A549 (cell line): ENCODE data around the gene KLHL6. TPM values are rescaled to one million over a fixed set of nuclear protein-coding genes. Genes with fewer than 3 reads are reported as not detected.
A peak's percentile ranks its signal among the peaks of the same experiment; 100 is the strongest.

ENCODE experiments used
- ATAC-seq, 2 experiments: fragments of 200-7000 bp in 1 of 2; fragments of >200 bp in 1 of 2; cut with Nextera tagmentation in 1 of 2; cut with Tn5 transposase in 1 of 2; 3 replicates each; pipeline versions ENCODE4 v1.8.0 to v1.9.1; 2018 to 2020; ENCODE audit warnings: mild to moderate bottlenecking in 1 of 2, moderate library complexity in 1 of 2
- CTCF ChIA-PET: fragments of 300-600 bp; sonication (Branson Sonifier 250); formaldehyde crosslinking; extraction: SDS; loops from one replicate; lab custom pipeline; 2021; ENCODE audit warnings: antibody characterized with exemption, inconsistent platforms; lab: Yijun Ruan, JAX
- POLR2A ChIA-PET: fragments of 350-600 bp; formaldehyde crosslinking; extraction: SDS; loops from one replicate; lab custom pipeline; 2021; ENCODE audit warnings: antibody characterized with exemption, inconsistent platforms; lab: Yijun Ruan, JAX
- DNase-seq, 2 experiments: peaks; one replicate each; pipeline versions ENCODE4 v3.0.0 to v3.0.0-alpha.2; 2011 to 2016; ENCODE audit warnings: low read depth in 1 of 2, low spot score in 1 of 2
- FAIRE-seq: peaks from 2 replicates; lab custom pipeline; 2011; peaks lifted over from hg19 to GRCh38; lab: Jason Lieb, UNC
- H3K27ac ChIP-seq, 2 experiments: fragments of >200 bp; sonication (Bioruptor Twin); formaldehyde crosslinking; 3 replicates each; pipeline ENCODE4 v1.5.1; 2016 to 2017
- H3K4me1 ChIP-seq: fragments of >200 bp; sonication (Bioruptor Twin); formaldehyde crosslinking; 3 replicates; pipeline ENCODE4 v1.6.1; 2016
- H3K4me2 ChIP-seq: fragments of >200 bp; sonication (Bioruptor Twin); formaldehyde crosslinking; 3 replicates; pipeline ENCODE4 v1.6.1; 2016
- H3K4me3 ChIP-seq: fragments of >200 bp; sonication (Bioruptor Twin); formaldehyde crosslinking; 3 replicates; pipeline ENCODE4 v1.5.1; 2016
- H3K9me3 ChIP-seq: fragments of >200 bp; sonication (Bioruptor Twin); formaldehyde crosslinking; 3 replicates; pipeline ENCODE4 v1.6.1; 2016
- CBX8 ChIP-seq: fragments of 200-600 bp; sonication (generic); IDR thresholded peaks from 2 replicates; pipeline ENCODE4 v1.6.1; 2016
- CHD2 ChIP-seq: fragments of 150-350 bp; IDR thresholded peaks from 2 replicates; pipeline ENCODE4 v1.6.1; 2014; ENCODE audit warnings: low read length; ENCODE audit not compliant: partially characterized antibody
- EP300 ChIP-seq, 2 experiments: fragments of >200 bp; sonication (Bioruptor Twin); formaldehyde crosslinking; IDR thresholded peaks; 2 replicates in 1 of 2; 3 replicates in 1 of 2; pipeline ENCODE4 v1.6.1; 2016 to 2017
- FOSL2 ChIP-seq, 2 experiments: fragments of 450-650 bp in 1 of 2; fragments of >200 bp in 1 of 2; sonication (Bioruptor Twin) in 1 of 2; formaldehyde crosslinking; IDR thresholded peaks; 2 replicates each; pipeline versions ENCODE4 v1.5.0 to v1.6.1; 2016 to 2020; ENCODE audit warnings: mild to moderate bottlenecking in 1 of 2, moderate library complexity in 1 of 2
- HOXB13 ChIP-seq: fragments of 250-450 bp; sonication (Bioruptor Pico); IDR thresholded peaks from 2 replicates; pipeline ENCODE4 v1.5.0; 2020; ENCODE audit warnings: low read depth, mild to moderate bottlenecking, moderate library complexity
- KDM1A ChIP-seq: fragments of 200-600 bp; sonication (generic); IDR thresholded peaks from 2 replicates; pipeline ENCODE4 v1.6.1; 2016; ENCODE audit warnings: low read depth, mild to moderate bottlenecking
- KDM5A ChIP-seq: fragments of 200-600 bp; sonication (generic); IDR thresholded peaks from 2 replicates; pipeline ENCODE4 v1.6.1; 2016; ENCODE audit warnings: antibody characterized with exemption, mild to moderate bottlenecking
- MAFK ChIP-seq: fragments of 450-650 bp; IDR thresholded peaks from 2 replicates; pipeline ENCODE4 v1.6.1; 2014; ENCODE audit not compliant: partially characterized antibody
- MYC ChIP-seq: IDR thresholded peaks from 2 replicates; pipeline ENCODE4 v1.6.1; 2012; ENCODE audit warnings: mild to moderate bottlenecking, inconsistent platforms, low read length, improper control_type of control experiment, borderline replicate concordance
- NFE2L2 ChIP-seq: fragments of 150-350 bp; conservative IDR thresholded peaks from 2 replicates; pipeline ENCODE4 v1.6.1; 2014; ENCODE audit warnings: low read length
- NR3C1 ChIP-seq: fragments of >200 bp; sonication (Bioruptor Twin); formaldehyde crosslinking; IDR thresholded peaks from 3 replicates; pipeline ENCODE4 v1.6.1; 2017
- PHF8 ChIP-seq: fragments of 200-600 bp; sonication (generic); IDR thresholded peaks from 2 replicates; pipeline ENCODE4 v1.6.1; 2016; ENCODE audit warnings: low read depth, mild to moderate bottlenecking, antibody characterized with exemption, moderate library complexity, borderline replicate concordance
- POLR2AphosphoS2 ChIP-seq: conservative IDR thresholded peaks from 2 replicates; pipeline ENCODE4 v1.6.1; 2012; ENCODE audit warnings: low read length, improper control_type of control experiment, inconsistent platforms
- RARB ChIP-seq: fragments of 250-450 bp; sonication (Bioruptor Pico); IDR thresholded peaks from 2 replicates; pipeline ENCODE4 v1.8.0; 2021; ENCODE audit warnings: mild to moderate bottlenecking, moderate library complexity
- RFX5 ChIP-seq: fragments of 450-650 bp; IDR thresholded peaks from 2 replicates; pipeline ENCODE4 v1.7.1; 2014; ENCODE audit warnings: antibody characterized with exemption, mild to moderate bottlenecking, moderate library complexity
- SREBF2 ChIP-seq: fragments of 450-650 bp; IDR thresholded peaks from 2 replicates; pipeline ENCODE4 v1.6.1; 2014; ENCODE audit warnings: mild to moderate bottlenecking, moderate library complexity
- TP53 ChIP-seq: fragments of 250-450 bp; sonication (Bioruptor Pico); IDR thresholded peaks from 2 replicates; pipeline ENCODE4 v1.5.0; 2021; ENCODE audit warnings: mild to moderate bottlenecking, moderate library complexity
- ZC3H11A ChIP-seq: fragments of 450-650 bp; IDR thresholded peaks from 2 replicates; pipeline ENCODE4 v1.6.1; 2014; ENCODE audit warnings: antibody characterized with exemption, mild to moderate bottlenecking
- ZSCAN20 ChIP-seq: fragments of 250-450 bp; sonication (Bioruptor Pico); IDR thresholded peaks from 2 replicates; pipeline ENCODE4 v1.8.0; 2022; ENCODE audit warnings: mild to moderate bottlenecking, moderate library complexity
- WGBS: methylation state at CpG from one replicate; pipeline ENCODE4 v1.1.6; 2017; ENCODE audit errors: missing lambda C conversion rate; 5-methylcytosine and 5-hydroxymethylcytosine counted together
- polyA plus RNA-seq, 4 experiments: library from polyadenylated mRNA; depleted of rRNA in 3 of 4; stranded (reverse); fragments of >200 nt; fragmentation: RNase III in 1 of 4; extraction: RNeasy Plus Mini Kit Qiagen cat#74134 plus additional on column Dnase treatment in 1 of 4; gene quantifications; 2 replicates in 3 of 4; 3 replicates in 1 of 4; pipeline ENCODE4 v1.2.3, GENCODE V29; 2011 to 2017
- TF ChIP-seq, protein P1 (sequence below): IDR thresholded peaks from 2 replicates; pipeline ENCODE4 v1.6.1; 2012
- TF ChIP-seq, protein P2 (sequence below): IDR thresholded peaks from 2 replicates; pipeline ENCODE4 v1.6.1; 2012; ENCODE audit warnings: low read depth, borderline replicate concordance
- TF ChIP-seq, protein P3 (sequence below): fragments of 250-450 bp; sonication (Bioruptor Pico); IDR thresholded peaks from 2 replicates; pipeline ENCODE4 v1.5.0; 2020; ENCODE audit warnings: low read depth, mild to moderate bottlenecking, moderate library complexity

KLHL6 gene
- polyA plus RNA-seq, 2 of the 4 experiments (the other 2 are of a cell fraction), result not detected

DNA sequence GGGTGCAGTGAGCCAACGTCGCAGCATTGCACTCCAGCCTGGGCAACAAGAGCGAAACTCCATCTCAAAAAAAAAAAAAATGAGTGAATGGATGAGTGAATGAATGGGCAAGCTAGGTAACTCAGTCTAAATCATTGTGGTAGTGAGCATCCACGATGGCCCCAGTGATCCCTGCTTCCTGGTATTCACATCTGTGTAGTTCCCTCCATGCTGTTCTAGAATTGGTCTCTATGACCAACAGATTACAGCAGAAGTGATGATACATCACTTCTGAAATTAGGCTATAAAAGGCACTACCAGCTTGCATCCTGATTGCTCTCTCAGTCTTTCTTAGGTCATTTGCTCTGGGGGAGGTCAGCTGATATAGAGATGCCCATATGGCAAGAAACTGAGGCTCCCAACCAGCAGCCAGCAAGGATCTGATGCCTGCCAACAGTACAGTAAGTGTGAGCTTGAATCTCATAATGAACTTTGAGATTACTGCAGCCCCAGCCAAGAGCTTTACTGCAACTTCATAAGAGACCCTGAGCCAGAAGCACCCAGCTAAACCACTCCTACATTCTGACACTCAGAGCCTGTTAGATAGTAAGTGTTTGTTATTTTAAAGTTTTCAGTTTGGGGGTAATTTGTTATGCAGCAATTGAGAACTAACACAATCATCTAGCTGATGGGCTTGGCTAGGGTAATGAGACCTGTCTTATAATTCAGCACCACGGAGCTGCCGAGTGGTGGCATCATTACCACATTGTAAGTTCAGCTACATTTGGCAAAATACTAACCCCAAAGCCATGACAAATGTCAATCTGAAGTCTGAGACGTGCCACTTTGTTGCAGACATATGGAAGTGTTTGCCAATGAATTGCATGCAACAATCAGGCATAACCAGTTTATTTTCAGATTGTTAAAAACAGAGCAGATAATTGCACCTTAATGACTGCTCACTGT is 53.0 kb downstream of the KLHL6 start (continued):
- TF ChIP-seq RARB (CRISPR knock-in tag) (no peak), MYC (no peak), CHD2 (no peak), MAFK (peak; percentile 9), SREBF2 (no peak)
- TF ChIP-seq, protein P1, sequence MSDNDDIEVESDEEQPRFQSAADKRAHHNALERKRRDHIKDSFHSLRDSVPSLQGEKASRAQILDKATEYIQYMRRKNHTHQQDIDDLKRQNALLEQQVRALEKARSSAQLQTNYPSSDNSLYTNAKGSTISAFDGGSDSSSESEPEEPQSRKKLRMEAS, result no peak

DNA sequence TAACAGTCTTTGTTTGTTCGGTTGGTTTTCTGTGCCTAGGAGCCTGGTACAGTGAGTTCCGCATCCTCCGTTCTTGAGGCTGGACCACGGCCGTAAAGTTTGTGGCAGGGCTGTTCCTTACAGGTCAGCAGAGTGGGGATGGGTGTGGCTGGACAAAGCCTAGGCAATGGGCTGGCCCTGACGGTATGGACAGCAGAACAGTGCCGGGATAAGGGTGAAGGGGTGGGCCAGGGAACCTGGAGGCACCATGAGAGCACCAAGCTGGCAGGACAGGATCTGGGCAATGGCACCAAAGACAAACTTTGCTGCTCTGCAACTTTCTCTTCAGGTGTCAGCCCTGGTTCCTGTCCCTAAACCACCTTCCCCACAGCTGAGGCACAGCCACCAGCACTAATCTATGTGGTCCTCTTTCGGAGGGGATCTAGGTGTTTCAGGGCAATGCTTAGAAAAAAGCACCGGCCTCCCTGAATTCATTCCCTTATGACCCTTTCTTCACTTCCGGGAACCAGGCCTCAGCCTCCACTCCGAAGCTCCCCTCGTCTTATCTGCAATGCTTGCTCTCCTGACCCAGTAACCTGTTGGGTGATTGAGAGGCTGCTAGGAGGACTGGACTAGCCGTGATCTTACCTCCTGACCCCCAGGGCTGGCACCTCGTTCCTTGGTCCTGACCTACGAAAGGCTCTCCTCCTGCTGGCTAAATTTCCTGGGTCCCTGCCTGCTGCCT is 54.4 kb downstream of the KLHL6 start:
- CTCF ChIA-PET, result interaction anchor here (0.6 to 3.8 kb wide), 6 partner anchors 18 to 266 kb away, joined by 3 to 31 read pairs (median 3); no protein-coding TSS in a partner anchor
- no peak for ATAC-seq
- no peak for FAIRE-seq

DNA sequence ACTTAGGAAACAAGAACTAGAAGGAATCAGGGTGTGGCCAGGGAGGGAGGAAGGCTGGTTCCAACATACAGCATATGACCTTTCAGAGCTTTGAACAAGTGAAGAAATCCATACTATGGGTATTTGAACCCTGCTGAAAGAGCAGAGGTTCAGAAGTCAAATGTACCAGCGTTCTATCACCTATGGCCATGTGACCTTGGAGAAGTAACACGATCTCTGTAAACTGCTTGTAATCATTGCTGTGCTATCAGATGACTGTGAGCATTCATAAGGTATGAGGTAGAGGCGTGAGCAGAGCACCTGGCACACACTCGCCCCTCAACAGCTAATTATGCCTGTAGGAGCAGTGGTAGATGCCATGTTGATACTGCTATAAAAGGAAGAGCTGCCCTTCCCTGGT is 55.2 kb downstream of the KLHL6 start:
- H3K4me1 ChIP-seq, result no peaks in the 10 kb centered on the region
- ChIA-PET CTCF (interaction anchor here (0.6 kb wide), 2 partner anchors 74 to 264 kb away, joined by 3 read pairs; no protein-coding TSS in a partner anchor), POLR2A (no interaction called here)
- H3K4me3 ChIP-seq, result no peak overlapping the region
- TF ChIP-seq RFX5 (no peak), KDM5A (no peak), NR3C1 (no peak), ZC3H11A (no peak), TP53 (no peak), EP300 (IDR thresholded peaks at IDR 0.05) (no peak), PHF8 (no peak), HOXB13 (CRISPR knock-in tag) (no peak), NFE2L2 (no peak)
- TF ChIP-seq, protein P2, sequence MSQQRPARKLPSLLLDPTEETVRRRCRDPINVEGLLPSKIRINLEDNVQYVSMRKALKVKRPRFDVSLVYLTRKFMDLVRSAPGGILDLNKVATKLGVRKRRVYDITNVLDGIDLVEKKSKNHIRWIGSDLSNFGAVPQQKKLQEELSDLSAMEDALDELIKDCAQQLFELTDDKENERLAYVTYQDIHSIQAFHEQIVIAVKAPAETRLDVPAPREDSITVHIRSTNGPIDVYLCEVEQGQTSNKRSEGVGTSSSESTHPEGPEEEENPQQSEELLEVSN, result no peak
- TF ChIP-seq, protein P3, sequence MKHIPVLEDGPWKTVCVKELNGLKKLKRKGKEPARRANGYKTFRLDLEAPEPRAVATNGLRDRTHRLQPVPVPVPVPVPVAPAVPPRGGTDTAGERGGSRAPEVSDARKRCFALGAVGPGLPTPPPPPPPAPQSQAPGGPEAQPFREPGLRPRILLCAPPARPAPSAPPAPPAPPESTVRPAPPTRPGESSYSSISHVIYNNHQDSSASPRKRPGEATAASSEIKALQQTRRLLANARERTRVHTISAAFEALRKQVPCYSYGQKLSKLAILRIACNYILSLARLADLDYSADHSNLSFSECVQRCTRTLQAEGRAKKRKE (CRISPR knock-in tag), result no peak
- no peak overlapping the region for H3K4me2 ChIP-seq
- FAIRE-seq, result no peak
- H3K9me3 ChIP-seq, result no peaks in the 10 kb centered on the region
- no peak for DNase-seq
- 15% methylated on average over 4 of the region's 4 CpGs for WGBS
- ATAC-seq, result no peak
- no peak overlapping the region for H3K27ac ChIP-seq

More for the DNA sequence above, 54.4 kb downstream of the KLHL6 start:
- Histone ChIP-seq H3K4me3 (no peak overlapping the region), H3K9me3 (peaks cover 3% of the 10 kb centered on the region; the same call in 1 of the 3 replicates), H3K27ac (no peak overlapping the region), H3K4me2 (no peak overlapping the region), H3K4me1 (no peaks in the 10 kb centered on the region)
- POLR2A ChIA-PET, result no interaction called here
- DNase-seq, result no peak
- no peak for TF ChIP-seq CBX8
- TF ChIP-seq MYC, result no peak
- TF ChIP-seq KDM1A, result no peak
- TF ChIP-seq EP300 (IDR thresholded peaks at IDR 0.05), result no peak
- no peak for TF ChIP-seq TP53
- no peak for TF ChIP-seq FOSL2 (IDR thresholded peaks at IDR 0.05)
- TF ChIP-seq FOSL2 (CRISPR knock-in tag; IDR thresholded peaks at IDR 0.05), result no peak
- TF ChIP-seq, protein P1, result no peak
- no peak for TF ChIP-seq RFX5
- no peak for TF ChIP-seq POLR2AphosphoS2
- TF ChIP-seq ZSCAN20 (CRISPR knock-in tag), result no peak
- 77% methylated on average over 14 of the region's 15 CpGs for WGBS
